ENCODE results near the gene ERV3-1.
"Not testable (repeated sequence)": the region's sequence is repeated elsewhere in the genome, so short reads cannot be mapped to it uniquely, and the experiment has no call there.

ERV3-1 gene, protein sequence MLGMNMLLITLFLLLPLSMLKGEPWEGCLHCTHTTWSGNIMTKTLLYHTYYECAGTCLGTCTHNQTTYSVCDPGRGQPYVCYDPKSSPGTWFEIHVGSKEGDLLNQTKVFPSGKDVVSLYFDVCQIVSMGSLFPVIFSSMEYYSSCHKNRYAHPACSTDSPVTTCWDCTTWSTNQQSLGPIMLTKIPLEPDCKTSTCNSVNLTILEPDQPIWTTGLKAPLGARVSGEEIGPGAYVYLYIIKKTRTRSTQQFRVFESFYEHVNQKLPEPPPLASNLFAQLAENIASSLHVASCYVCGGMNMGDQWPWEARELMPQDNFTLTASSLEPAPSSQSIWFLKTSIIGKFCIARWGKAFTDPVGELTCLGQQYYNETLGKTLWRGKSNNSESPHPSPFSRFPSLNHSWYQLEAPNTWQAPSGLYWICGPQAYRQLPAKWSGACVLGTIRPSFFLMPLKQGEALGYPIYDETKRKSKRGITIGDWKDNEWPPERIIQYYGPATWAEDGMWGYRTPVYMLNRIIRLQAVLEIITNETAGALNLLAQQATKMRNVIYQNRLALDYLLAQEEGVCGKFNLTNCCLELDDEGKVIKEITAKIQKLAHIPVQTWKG

DNA sequence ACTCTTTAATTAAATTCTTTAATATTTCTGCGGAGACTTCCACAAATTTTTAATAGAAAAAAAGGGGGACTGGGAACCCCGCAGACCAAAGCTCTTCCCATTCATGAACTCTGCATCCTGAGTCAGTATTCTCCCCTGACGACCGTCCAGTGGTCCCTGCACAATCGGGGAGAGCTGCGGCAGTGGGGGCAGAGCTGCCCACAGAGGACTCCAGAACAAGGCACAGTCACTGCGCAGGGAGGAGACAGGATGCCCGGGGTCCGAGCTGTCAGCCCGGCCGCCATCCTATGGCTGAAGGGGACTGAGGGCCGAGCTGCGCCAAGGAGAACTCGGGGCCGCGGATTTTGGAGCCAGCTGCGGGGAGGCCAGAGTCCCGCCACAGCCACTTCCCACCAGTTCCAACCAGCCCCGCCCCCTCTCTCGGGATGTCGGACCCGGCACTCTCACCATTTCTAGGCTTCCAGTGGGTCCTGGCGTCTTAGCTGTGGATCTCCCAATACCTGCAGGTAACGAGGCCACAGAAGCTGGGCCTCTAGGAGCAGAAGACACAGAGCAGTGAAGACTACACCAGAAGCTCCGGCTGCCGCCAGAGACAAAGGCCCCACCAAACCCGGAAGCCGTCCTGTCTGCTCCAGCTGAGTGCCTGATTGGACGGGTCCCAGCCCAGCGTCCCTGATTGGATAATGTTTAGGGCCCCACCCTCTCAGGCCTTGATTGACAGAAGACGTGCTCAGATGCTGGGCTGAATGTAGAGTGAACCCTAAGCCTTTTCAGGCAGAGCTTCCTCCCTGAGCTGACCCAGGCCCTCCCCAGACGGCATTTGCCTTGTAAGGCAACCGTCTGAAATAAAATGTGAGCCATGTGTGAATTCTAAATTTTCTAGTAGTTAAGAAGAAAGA is at the start of gene ERV3-1:
ERV3-1 (minus strand) TSS at position 594 of the 899 bp plus-strand sequence. CDS start 13,661 bp downstream, outside the sequence.
- DNase-seq (ENCODE audit: low read depth, low spot score): peak; percentile 93

DNA sequence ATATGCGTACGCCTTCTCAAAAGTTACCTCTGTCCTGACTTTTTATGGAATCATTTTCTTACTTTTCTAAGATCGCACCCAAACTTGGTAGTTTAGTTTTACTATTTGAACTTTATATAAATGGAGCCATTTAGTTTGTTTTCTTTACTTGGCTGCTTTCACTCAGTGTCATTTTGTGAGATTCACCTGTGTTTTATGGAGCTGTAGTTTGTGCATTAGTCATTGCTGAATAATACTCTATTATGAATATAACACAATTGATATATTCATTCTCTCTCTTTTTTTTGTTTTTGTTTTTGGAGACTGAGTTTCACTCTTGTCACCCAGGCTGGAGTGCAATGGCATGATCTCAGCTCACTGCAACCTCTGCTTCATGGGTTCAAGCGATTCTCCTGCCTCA is 49.3 kb upstream of the ERV3-1 start:
- not testable (repeated sequence) for DNase-seq (ENCODE audit: low read depth, low spot score)

DNA sequence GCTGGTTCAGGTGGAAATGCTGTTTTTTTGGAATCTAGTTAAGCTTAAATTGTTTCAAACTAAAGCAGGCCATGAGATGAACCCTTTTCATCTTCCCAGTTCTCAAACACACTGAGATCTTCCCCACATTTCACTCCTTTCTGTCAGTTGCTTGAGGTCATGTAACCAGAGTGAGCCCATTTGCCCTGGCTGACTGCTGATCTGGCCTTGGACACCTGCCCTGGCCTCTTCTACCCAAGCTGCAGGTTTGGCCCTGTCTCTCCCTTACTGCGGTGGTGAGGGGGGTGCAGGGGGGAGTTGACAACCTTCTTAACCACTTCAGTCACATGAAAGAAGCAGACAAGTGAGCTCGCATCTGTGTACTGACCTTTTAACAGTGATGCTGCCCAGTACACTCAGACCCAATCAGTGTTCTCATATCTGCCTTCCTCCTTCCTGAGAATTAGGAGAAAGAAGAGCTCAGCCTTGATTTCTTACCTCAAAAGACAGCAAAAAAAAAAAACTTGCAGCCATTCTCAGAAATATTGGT is 48.0 kb upstream of the ERV3-1 start:
- DNase-seq (ENCODE audit: low read depth, low spot score): not testable (repeated sequence)

DNA sequence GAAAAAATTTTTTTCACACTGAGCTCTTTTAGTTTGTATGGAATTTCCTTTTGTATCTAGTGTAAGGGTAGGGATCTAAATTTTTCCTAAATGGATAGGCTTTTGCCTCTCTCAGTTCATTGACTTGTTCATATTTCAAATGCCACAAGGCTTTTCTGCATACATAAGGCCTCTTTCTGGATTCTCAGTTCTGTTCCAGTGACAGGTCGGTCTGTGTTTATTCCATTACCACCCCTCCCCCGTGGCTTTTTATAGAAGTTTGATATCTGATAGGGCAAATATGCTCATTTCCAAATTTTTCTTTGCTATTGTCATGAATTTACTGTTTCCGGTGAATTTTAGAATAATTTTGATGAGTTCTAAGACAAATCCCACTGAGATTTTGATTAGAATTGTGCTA is 45.2 kb upstream of the ERV3-1 start:
- not testable (repeated sequence) for DNase-seq (ENCODE audit: low read depth, low spot score)

DNA sequence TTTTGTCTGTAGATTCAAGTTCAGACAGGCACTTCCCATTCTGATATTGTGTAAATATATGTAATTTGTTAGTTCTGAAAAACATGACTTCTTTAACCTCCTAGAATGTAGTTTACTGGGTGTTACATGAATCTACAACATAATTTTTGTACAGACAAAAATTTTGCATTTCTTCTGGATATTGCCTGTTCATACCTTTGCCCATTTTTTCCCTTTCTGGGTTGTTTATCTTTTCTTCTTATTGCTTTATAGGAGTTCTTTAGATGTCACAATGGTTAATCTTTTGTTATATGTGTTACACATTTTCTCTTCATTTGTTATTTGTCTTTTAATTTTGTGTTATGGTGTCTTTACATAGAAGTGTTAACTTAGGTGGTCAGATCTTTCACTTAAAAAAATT is 44.7 kb upstream of the ERV3-1 start:
- not testable (repeated sequence) for DNase-seq (ENCODE audit: low read depth, low spot score)

DNA sequence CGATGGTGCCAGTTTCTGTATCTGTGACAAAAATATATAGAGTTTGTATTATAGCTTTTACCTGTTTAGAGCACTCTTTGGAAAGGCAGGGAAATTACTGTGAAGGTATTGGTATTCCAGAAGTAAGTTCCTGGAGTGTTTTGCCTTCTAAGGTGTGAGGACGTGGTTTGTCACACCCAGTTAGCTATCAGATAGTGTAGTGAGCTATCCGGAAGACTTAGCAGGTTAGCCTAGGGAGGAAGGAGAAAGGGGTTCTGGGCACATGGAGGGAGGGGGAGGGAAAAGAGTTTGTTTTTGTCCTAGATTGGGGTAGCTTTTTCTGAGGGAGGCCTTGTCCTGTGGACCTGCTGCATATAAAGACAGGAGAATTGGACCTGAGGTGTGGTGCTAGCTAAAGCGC is 39.8 kb upstream of the ERV3-1 start:
- not testable (repeated sequence) for DNase-seq (ENCODE audit: low read depth, low spot score)

DNA sequence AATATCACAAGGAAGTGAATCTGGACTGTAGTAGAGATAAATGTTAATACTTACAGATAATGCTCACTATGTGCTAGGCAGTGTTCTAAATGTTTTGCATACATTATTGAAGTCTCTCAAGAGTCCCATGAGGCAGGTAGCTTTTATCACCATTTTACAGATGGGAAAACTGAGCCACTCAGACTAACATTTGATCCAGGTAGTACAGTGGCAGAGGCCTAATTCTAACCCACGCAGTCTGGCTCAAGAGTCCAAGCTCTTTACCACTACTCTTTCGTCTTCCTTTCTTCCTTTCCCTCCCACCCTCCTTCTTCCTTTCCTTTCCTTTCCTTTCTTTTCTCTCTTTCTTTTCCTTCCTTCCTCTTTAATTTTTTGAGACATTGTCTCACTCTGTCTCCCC is 39.1 kb upstream of the ERV3-1 start:
- not testable (repeated sequence) for DNase-seq (ENCODE audit: low read depth, low spot score)

DNA sequence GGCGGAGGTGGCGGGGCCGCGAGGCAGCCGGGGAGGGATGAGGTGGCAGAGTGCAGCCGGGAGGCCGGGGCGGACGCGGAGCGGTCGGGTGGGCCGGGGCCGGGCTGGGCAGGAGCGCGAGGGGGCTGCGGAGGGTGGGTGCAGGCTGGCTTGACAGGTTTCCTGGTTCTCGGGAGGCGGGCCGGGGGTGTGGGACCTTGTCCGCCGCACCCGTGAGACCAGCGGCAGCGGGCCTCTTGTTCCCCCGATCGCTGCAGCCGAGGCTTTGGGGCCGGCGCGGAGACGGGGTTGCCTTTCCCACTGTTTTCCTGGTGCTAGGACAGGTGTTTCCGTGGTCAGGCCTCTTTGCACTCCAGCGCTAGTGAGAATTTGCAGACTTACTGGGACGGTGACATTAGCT is 32.3 kb upstream of the ERV3-1 start:
- DNase-seq (ENCODE audit: low read depth, low spot score): not testable (repeated sequence)

DNA sequence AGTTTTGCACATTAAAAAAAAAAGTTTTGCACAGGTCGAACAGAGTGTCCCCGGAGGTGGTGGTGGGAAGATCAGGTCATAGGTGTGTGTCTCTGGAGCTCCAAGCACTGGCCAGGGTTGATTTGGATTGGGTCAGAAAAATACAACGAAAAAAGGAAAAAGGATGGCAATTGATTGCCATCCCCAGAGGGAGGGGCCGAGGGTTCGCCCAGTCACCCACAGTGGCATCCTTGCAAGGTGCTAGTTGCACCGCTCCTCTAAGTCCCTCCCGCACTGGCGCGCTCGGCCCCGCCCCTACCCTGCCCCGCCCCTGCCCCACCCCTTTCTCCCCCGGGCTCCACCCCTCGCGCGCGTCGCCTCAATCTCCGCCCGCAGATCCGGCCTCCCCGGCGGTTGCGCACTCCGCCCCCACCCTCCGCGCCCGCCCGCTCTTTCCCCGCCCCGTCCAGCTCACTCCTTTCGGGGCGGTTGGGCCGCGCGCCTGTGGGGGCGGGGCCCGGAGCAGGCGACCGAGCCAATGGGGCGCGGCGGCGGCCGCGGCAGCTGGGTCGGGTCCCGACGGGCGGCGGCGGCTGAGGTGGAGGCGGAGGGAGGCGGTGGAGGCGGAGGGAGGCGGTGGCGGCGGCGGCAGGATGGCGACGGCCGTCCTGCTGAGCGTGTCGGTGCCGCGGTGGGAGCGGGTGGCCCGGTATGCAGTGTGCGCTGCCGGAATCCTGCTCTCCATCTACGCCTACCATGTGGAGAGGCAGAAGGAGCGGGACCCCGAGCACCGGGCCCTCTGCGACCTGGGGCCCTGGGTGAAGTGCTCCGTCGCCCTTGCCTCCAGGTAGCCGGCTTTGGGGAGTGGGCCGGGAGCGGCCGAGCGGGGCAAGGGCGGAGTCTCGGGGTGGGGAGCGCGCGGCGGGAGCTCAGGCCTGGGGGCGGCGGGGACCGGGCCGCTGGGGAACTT is 31.5 kb upstream of the ERV3-1 start:
- DNase-seq (ENCODE audit: low read depth, low spot score): no peak

DNA sequence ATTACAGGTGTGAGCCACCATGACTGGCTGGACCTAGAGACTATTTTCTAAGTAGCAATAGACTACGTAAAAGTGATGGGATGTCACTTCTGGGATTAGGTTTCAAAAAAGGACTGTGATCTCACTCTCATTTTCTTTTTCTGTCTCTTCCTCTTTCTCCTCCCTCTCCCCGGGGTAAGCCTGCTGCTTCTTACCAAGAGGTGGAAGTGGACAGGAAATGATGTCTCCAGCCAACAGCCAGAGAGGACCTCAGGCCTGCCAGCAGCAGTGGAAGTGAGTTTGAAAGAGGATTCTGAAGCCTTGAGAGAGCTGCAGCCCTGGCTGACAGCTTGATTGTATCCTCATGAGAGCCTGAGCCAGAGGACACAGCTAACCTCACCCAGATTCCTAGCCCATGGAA is 30.0 kb upstream of the ERV3-1 start:
- DNase-seq (ENCODE audit: low read depth, low spot score): not testable (repeated sequence)

DNA sequence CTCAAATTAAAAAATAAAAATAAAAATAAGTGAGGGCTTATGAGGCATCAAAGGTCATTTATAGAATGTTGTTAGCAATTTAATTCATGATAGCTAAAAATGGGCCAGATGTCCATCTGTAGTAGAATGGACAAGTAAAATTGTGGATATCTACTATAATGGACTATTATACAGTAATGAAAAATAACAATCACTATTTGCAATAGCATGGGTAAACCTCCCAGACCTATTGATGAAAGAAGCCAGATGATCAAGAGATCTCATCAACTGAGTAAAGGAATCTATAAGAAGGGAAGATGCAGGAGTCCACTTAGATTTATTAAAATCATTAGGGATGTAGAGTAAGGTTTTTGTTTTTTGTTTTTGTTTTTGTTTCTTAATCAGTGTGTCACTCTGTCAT is 29.0 kb upstream of the ERV3-1 start:
- DNase-seq (ENCODE audit: low read depth, low spot score): not testable (repeated sequence)

DNA sequence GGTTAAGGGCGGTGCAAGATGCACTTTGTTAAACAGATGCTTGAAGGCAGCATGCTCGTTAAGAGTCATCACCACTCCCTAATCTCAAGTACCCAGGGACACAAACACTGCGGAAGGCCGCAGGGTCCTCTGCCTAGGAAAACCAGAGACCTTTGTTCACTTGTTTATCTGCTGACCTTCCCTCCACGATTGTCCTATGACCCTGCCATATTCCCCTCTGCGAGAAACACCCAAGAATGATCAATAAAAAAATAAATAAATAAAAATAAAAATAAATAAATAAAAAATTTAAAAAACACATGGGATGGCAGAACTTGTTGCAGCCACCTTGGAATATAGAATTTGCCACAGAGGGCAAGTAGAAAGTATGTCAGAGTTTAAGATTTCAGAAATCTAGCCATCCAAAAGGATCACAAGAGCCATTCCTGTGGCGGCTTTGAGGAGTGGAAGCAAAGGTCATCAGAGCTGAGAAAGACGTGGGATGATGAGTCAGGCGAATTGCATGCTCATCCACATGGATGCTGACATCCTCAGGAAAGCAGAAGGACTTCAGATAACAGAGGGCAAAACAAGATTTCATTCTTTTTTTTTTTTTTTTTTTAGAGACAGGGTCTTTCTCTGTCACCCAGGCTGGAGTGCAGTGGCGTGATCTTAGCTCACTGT is 27.8 kb upstream of the ERV3-1 start:
- not testable (repeated sequence) for DNase-seq (ENCODE audit: low read depth, low spot score)

DNA sequence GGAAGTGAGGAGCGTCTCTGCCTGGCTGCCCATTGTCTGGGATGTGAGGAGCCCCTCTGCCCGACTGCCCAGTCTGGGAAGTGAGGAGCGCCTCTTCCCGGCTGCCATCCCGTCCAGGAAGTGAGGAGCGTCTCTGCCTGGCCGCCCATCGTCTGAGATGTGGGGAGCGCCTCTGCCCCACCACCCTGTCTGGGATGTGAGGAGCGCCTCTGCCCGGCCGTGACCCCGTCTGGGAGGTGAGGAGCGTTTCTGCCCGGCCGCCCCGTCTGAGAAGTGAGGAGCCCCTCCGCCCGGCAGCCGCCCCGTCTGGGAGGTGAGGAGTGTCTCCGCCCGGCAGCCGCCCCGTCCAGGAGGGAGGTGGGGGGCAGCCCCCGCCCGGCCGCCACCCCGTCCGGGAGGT is 26.9 kb upstream of the ERV3-1 start:
- not testable (repeated sequence) for DNase-seq (ENCODE audit: low read depth, low spot score)

DNA sequence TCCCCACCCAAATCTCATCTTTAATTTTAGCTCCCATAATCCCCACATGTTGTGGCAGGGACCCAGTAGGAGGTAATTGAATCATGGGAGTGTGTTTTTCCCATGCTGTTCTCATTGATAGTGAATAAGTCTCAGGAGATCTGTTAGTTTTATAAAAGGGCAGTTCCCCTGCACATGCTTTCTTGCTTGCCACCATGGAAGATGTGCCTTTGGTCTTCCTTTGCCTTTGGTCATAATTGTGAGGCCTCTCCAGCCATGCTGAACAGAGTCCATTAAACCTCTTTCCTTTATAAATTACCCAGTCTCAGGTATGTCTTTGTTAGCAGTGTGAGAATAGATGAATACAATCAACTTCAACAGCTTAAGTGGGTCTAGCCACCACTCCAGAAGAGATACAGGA is 18.5 kb upstream of the ERV3-1 start:
- not testable (repeated sequence) for DNase-seq (ENCODE audit: low read depth, low spot score)

DNA sequence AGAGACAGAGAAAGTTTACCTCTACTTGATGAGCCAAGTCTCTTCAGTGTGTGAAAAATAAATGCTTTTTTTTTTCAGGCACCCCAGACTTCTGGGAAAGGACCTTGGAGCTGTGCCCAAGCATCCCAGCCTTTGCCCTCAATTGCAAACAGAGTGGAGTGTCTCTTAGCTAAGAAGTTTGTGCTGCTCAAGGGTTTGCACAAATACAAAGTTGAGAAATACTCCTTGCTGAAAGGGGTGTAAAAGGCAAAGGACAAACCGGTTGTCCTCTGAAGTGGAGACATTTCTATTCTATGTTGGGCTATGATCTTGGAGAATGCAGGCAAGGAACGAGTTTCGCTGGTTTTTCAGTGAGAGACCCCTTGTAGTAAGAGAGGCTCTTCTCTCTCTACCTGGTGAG is 14.5 kb upstream of the ERV3-1 start:
- DNase-seq (ENCODE audit: low read depth, low spot score): not testable (repeated sequence)

DNA sequence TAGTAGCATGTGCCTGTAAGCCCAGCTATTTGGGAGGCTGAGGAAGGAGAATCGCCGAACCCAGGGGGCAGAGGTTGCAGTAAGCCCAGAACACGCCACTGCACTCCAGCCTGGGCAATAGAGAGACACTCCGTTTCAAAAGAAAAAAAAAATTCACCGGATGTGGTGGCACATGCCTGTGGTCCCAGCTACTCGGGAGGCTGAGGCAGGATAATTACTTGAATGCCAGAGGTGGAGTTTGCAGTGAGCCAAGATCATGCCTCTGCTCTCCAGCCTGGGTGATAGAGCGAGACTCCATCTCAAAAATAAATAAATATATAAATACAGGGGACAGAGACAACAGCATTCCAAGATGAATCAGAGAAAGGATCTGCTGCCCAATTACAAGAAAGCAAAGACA is 3.4 kb upstream of the ERV3-1 start:
- not testable (repeated sequence) for DNase-seq (ENCODE audit: low read depth, low spot score)

DNA sequence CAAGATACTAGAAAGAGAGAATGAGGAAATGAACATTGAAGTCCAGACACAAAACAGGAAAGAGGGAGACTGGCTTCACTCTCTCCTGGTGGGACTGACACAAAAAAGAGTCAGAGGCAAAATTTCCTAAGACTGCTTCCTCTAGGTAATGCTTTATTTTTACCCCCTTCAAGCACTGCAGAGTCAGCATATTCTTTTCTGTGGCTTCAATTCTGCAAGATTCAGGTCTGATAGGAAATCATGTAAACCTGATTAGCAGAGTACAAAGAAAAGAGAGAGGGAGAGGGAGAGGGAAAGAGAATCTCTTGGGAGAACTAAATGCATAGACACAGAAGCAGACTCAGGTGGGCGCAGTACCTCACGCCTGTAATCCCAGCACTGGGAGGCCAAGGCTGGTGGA is 2.9 kb upstream of the ERV3-1 start:
- not testable (repeated sequence) for DNase-seq (ENCODE audit: low read depth, low spot score)

DNA sequence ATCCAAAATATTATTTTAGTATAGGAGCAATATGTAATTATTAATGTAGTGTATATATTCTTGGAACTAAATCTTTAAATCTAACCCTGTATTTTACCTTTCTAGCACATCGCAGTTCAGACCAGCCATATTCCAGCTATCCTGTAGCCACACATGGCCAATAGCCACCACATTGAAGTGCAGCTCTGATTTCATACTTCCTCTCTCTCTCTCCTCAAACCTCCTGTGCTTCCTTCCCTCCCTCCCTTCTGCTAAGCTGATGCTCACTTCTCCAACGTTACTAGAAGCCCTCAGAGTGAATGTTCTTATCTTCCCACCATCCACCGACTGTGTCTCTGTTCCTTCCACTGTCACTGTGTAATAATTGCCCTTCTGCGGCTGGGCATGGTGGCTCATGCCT is 549 bp upstream of the ERV3-1 start:
- not testable (repeated sequence) for DNase-seq (ENCODE audit: low read depth, low spot score)

DNA sequence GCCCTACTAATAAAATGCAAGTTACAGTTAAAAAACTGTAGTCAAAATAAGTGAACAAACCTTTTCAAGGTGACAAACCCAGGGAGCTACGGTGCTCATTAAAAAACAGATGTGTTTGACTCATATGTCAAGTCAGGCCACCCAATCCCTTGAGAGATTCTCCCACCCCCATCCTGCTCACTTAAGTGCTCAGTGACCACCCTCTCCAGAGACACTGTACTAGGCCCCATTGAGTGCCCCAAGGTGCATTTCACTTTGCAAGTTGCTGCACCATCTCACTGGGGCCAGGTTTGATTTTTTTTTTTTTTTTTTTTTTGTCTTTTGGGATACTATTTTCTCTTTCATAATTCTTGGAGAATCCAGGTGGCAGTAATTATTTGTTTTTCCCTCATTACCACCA is 1.9 kb downstream of the ERV3-1 start:
- DNase-seq (ENCODE audit: low read depth, low spot score): no peak

DNA sequence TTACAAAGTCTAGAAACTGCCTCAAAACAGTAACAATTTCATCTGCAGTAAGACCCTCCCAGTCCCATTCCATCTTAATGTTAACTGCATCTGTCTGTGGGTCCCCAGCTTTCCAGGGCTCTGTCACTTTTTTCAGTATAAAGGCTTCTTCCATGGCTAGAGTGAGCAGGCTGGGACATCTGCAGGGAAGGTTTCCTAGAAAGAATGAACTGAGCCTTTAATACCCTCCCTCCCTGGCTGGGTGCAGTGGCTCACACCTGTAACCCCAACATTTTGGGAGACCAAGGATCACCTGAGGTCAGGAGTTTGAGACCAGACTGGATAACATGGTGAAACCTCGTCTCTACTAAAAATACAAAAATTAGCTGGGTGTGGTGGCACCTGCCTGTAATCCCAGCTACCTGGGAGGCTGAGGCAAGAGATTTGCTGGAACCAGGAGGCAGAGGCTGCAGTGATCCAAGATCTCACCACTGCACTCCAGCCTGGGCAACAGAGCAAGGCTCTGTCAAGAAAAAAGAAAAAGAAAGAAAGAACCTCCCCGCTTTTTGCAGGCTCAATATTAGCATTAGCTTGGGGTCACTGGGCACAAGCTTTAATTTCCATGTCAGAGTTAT is 3.4 kb downstream of the ERV3-1 start:
- DNase-seq (ENCODE audit: low read depth, low spot score): no peak

Measured in iPS DF 19.7 (cell line).